Activated naive CD8-positive, alpha-beta T cell (primary cell): Measurements from ENCODE around the gene LRCH2.

Experiments used
- H3K27ac Mint-ChIP-seq: one replicate; pipeline ENCODE4 v1.8.0; 2021; ENCODE audit warnings: mixed read lengths
- H3K27me3 Mint-ChIP-seq: one replicate; pipeline ENCODE4 v1.8.0; 2021; ENCODE audit warnings: mixed read lengths
- H3K36me3 Mint-ChIP-seq: one replicate; pipeline ENCODE4 v1.8.0; 2021; ENCODE audit warnings: mixed read lengths
- H3K4me1 Mint-ChIP-seq: one replicate; pipeline ENCODE4 v1.8.0; 2021; ENCODE audit warnings: low read depth, mixed read lengths
- H3K4me3 Mint-ChIP-seq: one replicate; pipeline ENCODE4 v1.8.0; 2021; ENCODE audit warnings: mild to moderate bottlenecking, mixed read lengths
- H3K9me3 Mint-ChIP-seq: one replicate; pipeline ENCODE4 v1.8.0; 2021; ENCODE audit warnings: low read depth, mixed read lengths

The LRCH2 gene

GRCh38 chrX:115183980-115184379, 49.9 kb downstream of the LRCH2 start:
- no peak overlapping the region for H3K4me3 Mint-ChIP-seq
- no peaks in the 10 kb centered on the region for H3K36me3 Mint-ChIP-seq
- no peak overlapping the region for H3K27ac Mint-ChIP-seq

GRCh38 chrX:115178473-115178872, 55.4 kb downstream of the LRCH2 start:
- Mint-ChIP-seq H3K4me3 (no peak overlapping the region), H3K4me1 (no peaks in the 10 kb centered on the region), H3K27me3 (no peaks in the 10 kb centered on the region), H3K27ac (no peak overlapping the region), H3K36me3 (no peaks in the 10 kb centered on the region), H3K9me3 (no peaks in the 10 kb centered on the region)

More at GRCh38 chrX:115183980-115184379, 49.9 kb downstream of the LRCH2 start:
- Mint-ChIP-seq H3K9me3 (peaks cover 2% of the 10 kb centered on the region), H3K4me1 (no peaks in the 10 kb centered on the region), H3K27me3 (no peaks in the 10 kb centered on the region)

GRCh38 chrX:115177932-115178331, 56.0 kb downstream of the LRCH2 start:
- Mint-ChIP-seq H3K36me3 (no peaks in the 10 kb centered on the region), H3K27me3 (no peaks in the 10 kb centered on the region), H3K27ac (no peak overlapping the region), H3K9me3 (no peaks in the 10 kb centered on the region), H3K4me1 (no peaks in the 10 kb centered on the region), H3K4me3 (no peak overlapping the region)

GRCh38 chrX:115174548-115174947, 59.3 kb downstream of the LRCH2 start:
- no peaks in the 10 kb centered on the region for H3K4me1 Mint-ChIP-seq

GRCh38 chrX:115173181-115173580, 60.7 kb downstream of the LRCH2 start:
- Mint-ChIP-seq H3K4me1 (no peaks in the 10 kb centered on the region), H3K27me3 (no peaks in the 10 kb centered on the region), H3K9me3 (no peaks in the 10 kb centered on the region), H3K36me3 (no peaks in the 10 kb centered on the region), H3K27ac (no peak overlapping the region), H3K4me3 (no peak overlapping the region)

More at GRCh38 chrX:115174548-115174947, 59.3 kb downstream of the LRCH2 start:
- H3K27me3 Mint-ChIP-seq: no peaks in the 10 kb centered on the region
- no peak overlapping the region for H3K4me3 Mint-ChIP-seq
- no peaks in the 10 kb centered on the region for H3K9me3 Mint-ChIP-seq
- no peaks in the 10 kb centered on the region for H3K36me3 Mint-ChIP-seq
- no peak overlapping the region for H3K27ac Mint-ChIP-seq

- Mint-ChIP-seq H3K9me3 (no peaks in the 10 kb centered on the region), H3K4me3 (no peak overlapping the region), H3K27me3 (no peaks in the 10 kb centered on the region), H3K27ac (no peak overlapping the region), H3K36me3 (no peaks in the 10 kb centered on the region), H3K4me1 (no peaks in the 10 kb centered on the region)
Measured at GRCh38 chrX:115147220-115147619, 86.7 kb downstream of the LRCH2 start.

- H3K27ac Mint-ChIP-seq: no peak overlapping the region
- no peaks in the 10 kb centered on the region for H3K27me3 Mint-ChIP-seq
- no peak overlapping the region for H3K4me3 Mint-ChIP-seq
- no peaks in the 10 kb centered on the region for H3K9me3 Mint-ChIP-seq
- no peaks in the 10 kb centered on the region for H3K36me3 Mint-ChIP-seq
- no peaks in the 10 kb centered on the region for H3K4me1 Mint-ChIP-seq
Measured at GRCh38 chrX:115142057-115142456, 91.8 kb downstream of the LRCH2 start.

GRCh38 chrX:115138040-115138439, 95.9 kb downstream of the LRCH2 start:
- Mint-ChIP-seq H3K27me3 (no peaks in the 10 kb centered on the region), H3K27ac (no peak overlapping the region), H3K36me3 (no peaks in the 10 kb centered on the region), H3K4me3 (no peak overlapping the region), H3K9me3 (no peaks in the 10 kb centered on the region), H3K4me1 (no peaks in the 10 kb centered on the region)

- H3K4me1 Mint-ChIP-seq: no peaks in the 10 kb centered on the region
- no peaks in the 10 kb centered on the region for H3K27me3 Mint-ChIP-seq
- H3K36me3 Mint-ChIP-seq: no peaks in the 10 kb centered on the region
- no peak overlapping the region for H3K4me3 Mint-ChIP-seq
- no peaks in the 10 kb centered on the region for H3K9me3 Mint-ChIP-seq
- no peak overlapping the region for H3K27ac Mint-ChIP-seq
Measured at GRCh38 chrX:115134382-115134781, 99.5 kb downstream of the LRCH2 start.

- H3K27ac Mint-ChIP-seq: no peak overlapping the region
- no peaks in the 10 kb centered on the region for H3K27me3 Mint-ChIP-seq
- H3K36me3 Mint-ChIP-seq: no peaks in the 10 kb centered on the region
- H3K9me3 Mint-ChIP-seq: no peaks in the 10 kb centered on the region
- no peaks in the 10 kb centered on the region for H3K4me1 Mint-ChIP-seq
- no peak overlapping the region for H3K4me3 Mint-ChIP-seq
Measured at GRCh38 chrX:115112411-115112810, 121.5 kb downstream of the LRCH2 start.

- Mint-ChIP-seq H3K27me3 (no peaks in the 10 kb centered on the region), H3K9me3 (peaks cover 5% of the 10 kb centered on the region), H3K36me3 (no peaks in the 10 kb centered on the region), H3K4me3 (no peak overlapping the region), H3K27ac (no peak overlapping the region), H3K4me1 (no peaks in the 10 kb centered on the region)
Measured at GRCh38 chrX:115098897-115099296, 135.0 kb downstream of the LRCH2 start.

- Mint-ChIP-seq H3K4me3 (no peak overlapping the region), H3K27me3 (no peaks in the 10 kb centered on the region), H3K4me1 (no peaks in the 10 kb centered on the region), H3K36me3 (no peaks in the 10 kb centered on the region), H3K27ac (no peak overlapping the region), H3K9me3 (no peaks in the 10 kb centered on the region)
Measured at GRCh38 chrX:115093191-115093590, 140.7 kb downstream of the LRCH2 start.

- Mint-ChIP-seq H3K27ac (no peak overlapping the region), H3K4me1 (no peaks in the 10 kb centered on the region), H3K36me3 (no peaks in the 10 kb centered on the region), H3K4me3 (no peak overlapping the region), H3K27me3 (no peaks in the 10 kb centered on the region), H3K9me3 (no peaks in the 10 kb centered on the region)
Measured at GRCh38 chrX:115089419-115089818, 144.5 kb downstream of the LRCH2 start.

GRCh38 chrX:115068896-115069295, 165.0 kb downstream of the LRCH2 start:
- Mint-ChIP-seq H3K4me3 (no peak overlapping the region), H3K27ac (no peak overlapping the region), H3K9me3 (peaks cover 5% of the 10 kb centered on the region), H3K4me1 (no peaks in the 10 kb centered on the region), H3K27me3 (no peaks in the 10 kb centered on the region), H3K36me3 (no peaks in the 10 kb centered on the region)

- H3K27ac Mint-ChIP-seq: no peak overlapping the region
- H3K36me3 Mint-ChIP-seq: no peaks in the 10 kb centered on the region
- peaks cover 5% of the 10 kb centered on the region for H3K9me3 Mint-ChIP-seq
- H3K4me3 Mint-ChIP-seq: no peak overlapping the region
- no peaks in the 10 kb centered on the region for H3K4me1 Mint-ChIP-seq
- H3K27me3 Mint-ChIP-seq: no peaks in the 10 kb centered on the region
Measured at GRCh38 chrX:115067812-115068211, 166.1 kb downstream of the LRCH2 start.

- Mint-ChIP-seq H3K36me3 (no peaks in the 10 kb centered on the region), H3K27me3 (no peaks in the 10 kb centered on the region), H3K4me3 (no peak overlapping the region), H3K27ac (no peak overlapping the region), H3K9me3 (peaks cover under 1% of the 10 kb centered on the region), H3K4me1 (no peaks in the 10 kb centered on the region)
Measured at GRCh38 chrX:115065304-115065703, 168.6 kb downstream of the LRCH2 start.
